HK-2 (cell line): Measurements from ENCODE around the gene NHP2.
"Not testable (repeated sequence)": the region's sequence is repeated elsewhere in the genome, so short reads cannot be mapped to it uniquely, and the experiment has no call there.

Source experiments
- DNase-seq: peaks from one replicate; pipeline ENCODE4 v3.0.0-alpha.2; 2018; ENCODE audit not compliant: unreplicated experiment

NHP2 gene

DNA sequence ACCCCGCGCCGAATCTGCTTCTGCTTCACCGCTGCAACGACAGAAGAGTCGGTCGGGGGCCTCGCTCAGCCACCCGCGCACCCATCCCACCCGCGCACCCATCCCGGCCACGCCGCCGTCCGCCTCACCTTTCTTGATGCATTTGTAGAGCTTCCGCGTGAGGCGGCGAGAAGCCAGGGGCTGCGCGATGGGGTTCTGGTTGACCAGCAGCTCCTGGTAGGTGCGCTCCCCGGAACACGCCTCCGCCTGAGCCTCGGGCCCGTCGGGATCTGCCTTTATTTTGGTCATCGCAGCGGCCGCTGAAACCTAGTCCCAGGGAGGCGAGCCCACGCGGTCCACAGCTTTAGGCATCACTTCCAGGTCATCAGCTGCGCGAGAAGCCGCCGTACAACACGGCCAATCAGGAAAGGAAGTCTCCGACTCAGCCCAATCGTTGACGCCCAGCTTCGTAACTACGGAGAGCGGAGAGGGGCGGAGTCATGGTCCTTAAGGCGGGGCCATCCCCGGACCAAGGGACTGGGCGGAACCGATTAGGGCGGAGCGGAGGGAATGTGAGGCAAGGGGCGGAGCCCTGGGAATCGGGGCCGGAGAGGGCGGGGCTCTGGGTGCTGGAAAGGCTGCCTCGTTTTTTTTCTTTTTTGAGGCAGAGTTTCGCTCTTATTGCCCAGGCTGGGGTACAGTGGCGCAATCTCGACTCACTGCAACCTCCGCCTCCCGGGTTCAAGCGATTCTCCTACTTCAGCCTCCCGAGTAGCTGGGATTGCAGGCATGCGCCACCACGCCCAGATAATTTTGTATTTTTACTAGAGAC lies at the start of gene NHP2:
NHP2 (minus strand) TSS at position 356 of the 811 bp plus-strand sequence; CDS start at position 288, 68 bp downstream.
- peak; percentile 94 for DNase-seq

DNA sequence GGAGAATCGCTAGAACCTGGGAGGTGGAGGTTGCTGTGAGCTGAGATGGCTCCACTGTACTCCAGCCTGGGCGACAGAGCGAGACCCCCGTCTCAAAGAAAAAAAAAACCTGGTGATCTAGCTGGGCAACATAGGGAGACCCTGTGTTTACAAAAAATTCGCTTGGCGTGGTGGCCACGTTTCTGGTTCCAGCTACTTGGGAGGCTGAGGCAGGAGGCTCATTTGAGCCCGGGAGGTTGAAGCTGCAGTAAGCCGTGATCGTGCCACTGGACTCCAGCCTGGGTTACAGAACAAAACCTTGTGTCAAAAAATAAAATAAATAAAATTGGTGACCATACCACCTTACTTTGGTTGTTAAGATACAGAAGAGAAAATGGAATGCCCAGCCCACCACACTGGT lies 48.9 kb upstream of the NHP2 start:
- DNase-seq: no peak

DNA sequence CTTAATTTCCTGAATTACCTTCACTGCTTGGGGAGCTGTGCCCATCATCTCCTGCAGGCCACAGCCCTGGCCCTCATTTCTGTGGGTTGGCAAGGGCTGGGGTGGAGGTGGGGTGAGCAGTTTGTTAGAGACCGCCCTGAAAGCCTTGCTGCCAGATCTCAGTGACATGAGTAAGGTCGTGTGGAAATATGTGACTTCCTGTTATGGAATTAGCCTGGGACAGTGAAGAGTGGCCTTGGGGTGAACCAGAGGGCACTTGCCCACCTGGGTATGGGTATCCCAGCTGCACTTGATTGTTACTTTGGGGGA lies 48.2 kb upstream of the NHP2 start:
- DNase-seq: no peak

DNA sequence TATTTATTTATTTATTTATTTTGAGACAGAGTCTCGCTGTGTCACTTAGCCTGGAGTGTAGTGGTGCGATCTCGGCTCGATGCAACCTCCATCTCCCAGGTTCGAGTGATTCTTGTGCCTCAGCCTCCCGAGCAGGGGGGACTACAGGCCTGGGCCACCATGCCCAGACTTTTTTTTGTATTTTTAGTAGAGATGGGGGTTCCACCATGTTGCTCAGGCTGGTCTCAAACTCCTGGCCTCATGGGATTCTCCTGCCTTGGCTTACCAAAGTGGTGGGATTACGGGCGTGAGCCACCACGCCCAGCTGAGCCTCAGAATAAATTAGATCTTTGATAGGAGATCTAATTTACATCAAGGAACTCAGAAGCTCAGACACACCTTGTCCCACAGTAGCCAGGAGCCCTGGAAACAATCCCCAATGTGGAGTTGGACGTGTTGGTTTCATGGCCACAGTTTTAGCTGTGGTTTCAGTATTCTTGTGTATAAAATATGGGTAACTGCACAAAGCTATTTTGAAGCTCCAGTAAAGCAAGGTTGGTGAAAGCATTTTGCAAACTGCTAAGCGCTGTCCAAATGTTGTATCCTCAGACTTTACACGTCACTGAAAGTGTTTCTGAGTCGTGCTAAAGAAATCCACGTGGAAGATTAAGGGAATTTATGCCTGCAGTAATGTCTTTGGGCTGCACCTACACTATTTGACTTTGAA lies 47.7 kb upstream of the NHP2 start:
- no peak for DNase-seq

DNA sequence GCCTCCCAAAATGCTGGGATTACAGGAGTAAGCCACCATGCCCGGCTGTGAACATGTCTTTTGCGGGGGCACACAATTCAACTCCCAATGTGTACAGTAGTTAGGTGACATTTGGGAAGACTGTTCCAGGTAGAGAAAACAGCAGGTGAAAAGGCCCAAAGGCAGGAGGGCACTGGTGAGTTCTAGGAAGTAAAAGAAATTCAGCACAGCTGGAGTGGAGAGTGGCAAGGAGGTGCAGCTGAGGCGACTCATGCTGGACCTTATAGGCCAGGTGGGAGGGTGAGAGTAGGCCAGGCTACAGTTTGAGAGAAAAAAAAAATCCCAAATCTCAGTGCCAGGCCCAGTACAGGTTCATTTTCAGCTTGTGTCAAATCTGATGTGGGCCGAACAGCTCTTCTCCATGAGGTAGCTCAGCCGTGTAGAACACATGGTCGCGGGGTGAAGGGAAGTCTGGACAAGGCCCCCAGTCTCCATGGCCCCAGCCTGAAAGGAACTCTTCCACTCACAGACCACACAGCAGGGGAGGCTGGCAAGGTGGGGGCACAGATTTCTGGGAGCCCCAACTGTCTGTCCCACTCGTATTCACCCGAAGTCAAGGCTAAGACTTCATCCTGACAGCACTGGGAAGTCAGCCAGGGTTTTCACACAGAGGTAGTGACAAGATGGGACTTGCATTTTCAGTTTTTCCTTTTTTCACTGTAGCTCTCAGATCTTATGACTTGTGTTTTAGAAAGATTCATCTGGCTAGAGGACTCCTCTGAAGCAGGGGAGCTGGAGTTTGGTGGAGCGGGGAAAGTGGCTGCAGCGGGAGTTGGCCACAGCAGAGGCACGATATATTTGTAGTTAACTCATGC lies 46.1 kb upstream of the NHP2 start:
- DNase-seq: no peak

DNA sequence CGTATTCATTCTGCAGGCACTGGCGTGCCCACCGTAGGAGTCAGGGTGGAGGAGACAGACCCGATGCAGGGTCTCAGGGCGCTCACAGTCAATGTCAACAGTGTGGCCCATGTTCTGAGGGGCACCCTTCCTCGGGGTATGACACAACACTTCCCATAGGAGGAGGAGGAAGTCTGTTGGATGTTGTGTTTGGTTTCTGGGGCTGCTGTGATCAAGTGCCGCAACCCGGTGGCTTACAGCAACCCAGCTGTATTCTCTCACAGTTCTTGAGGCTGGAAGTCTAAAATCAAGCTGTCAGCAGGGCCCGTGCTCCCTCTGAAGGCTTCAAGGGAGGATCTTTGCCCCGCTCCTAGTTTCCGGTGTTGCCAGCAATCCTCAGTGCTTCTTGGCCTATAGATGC lies 45.0 kb upstream of the NHP2 start:
- DNase-seq: no peak

- DNase-seq: not testable (repeated sequence)
These were observed 44.5 kb upstream of the NHP2 start for GRCh38 chr5:178198151-178198550.

DNA sequence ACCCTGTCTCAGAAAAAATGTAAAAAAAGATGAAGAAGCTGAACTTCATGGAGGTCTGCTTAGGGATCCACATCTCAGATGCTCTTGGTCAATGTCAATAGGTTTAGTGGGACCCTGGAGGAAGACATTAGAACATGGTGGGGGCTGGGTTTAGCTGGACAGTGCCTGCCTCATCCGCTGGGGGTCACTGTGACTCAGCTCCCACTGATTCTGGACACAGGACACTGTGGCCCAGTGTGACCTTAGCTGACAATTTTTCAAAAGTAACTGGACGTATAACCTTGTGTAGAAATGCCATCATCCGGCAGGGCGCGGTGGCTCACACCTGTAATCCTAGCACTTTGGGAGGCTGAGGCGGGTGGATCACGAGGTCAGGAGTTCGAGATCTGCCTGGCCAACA lies 43.3 kb upstream of the NHP2 start:
- DNase-seq: no peak

DNA sequence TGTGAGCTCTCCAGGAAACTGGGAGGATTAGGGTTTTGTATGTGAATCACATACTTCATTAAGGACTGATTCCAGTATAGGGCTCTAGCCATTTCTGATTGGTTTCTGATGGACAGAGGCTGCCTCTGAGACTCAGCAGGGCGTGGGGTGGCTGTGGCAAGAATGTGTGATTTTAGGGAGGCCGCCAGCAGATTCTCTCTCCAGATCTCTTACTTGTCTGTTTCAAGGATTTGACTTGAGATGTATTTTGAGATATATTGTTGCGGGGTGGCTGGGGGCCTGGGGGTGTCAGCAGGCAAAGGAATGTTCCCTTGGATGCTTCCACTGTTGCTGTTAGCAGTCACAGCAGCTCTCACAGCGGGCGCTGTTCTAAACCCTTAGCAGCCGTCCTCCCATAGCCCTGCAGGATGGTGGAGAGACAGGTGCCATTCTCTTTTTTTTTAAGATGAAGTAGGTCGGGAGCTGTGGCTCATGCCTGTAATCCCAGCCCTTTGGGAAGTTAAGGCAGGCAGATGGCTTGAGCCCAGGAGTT lies 42.7 kb upstream of the NHP2 start:
- no peak for DNase-seq

DNA sequence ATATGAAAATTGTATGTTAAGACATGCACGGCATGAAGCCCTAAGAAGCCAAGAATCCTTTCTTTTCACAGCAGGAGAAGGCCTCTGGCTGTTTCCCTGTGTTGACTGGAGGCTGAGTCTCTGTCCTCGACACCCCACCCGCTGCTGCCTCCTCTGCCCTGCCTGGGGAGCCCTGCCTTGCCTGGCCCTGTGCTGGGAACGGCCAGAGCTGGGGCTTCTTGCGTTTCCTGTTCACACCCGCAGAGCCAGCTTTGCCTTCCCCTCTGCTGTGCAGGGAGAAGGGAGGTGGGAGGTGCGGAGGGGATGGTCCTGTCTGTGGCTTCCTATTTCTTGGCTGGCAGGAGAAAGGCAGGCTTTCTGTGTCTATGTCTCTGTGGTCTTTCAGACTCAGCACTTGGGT lies 40.3 kb upstream of the NHP2 start:
- DNase-seq: no peak

DNA sequence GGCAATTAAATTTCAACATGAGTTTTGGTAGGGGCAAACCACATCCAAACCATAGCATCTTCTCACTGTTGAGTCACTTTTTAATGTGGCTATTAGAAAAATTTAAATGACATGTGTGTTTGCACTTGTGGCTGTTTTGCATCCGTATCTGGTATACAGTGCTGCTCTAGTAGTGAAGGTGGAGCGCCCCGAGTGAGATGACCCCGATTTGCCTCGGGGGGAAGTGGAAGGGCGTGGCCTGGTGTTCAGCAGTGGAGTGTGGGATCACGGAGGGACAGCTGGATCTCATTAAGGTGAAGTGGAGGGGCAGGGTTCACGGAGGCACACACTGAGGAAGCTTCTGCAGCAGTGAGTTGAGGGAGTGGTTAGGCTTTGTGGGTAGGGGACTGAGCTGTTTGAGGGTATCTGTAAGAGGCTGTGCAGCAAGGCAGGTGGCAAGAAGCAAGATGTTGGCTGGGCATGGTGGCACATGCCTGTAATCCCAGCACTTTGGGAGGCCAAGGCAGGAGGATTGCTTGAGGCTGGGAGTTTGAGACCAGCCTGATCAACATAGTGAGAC lies 39.6 kb upstream of the NHP2 start:
- no peak for DNase-seq

- no peak for DNase-seq
These were observed 39.1 kb upstream of the NHP2 start for GRCh38 chr5:178192787-178193186.

DNA sequence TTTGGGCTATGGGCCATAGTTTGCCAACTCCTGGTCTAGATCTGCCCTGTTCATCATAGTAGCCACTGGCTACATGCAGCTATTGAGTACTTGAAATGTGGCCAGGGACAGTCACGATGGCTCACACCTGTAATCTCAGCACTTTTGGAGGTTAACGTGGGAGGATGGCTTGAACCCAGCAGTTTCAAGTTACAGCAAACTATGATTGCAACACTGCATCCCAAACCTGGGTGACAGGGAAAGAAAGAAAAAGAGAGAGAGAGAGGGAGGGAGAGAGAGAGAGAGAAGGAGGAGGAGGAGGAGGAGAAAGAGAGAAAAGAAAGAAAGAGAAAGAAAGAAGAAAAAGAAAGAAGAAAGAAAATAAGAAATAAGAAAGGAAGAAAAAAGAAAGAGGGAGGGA lies 38.6 kb upstream of the NHP2 start:
- DNase-seq: no peak

DNA sequence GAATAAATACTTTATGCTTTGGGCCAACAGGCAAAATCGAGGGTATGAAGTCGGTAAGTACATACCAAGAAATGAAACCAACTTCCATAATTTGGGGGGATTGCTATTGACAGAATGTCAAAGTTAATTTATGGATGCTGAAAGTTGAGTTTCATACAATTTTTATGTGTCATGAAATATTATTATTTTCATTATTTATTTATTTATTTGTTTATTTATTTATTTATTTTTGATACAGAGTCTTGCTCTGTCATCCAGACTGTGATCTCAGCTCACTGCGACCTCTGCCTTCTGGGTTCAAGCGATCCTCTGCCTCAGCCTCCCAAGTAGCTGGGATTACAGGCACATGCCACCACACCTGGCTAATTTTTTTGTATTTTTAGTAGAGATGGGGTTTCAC lies 38.0 kb upstream of the NHP2 start:
- DNase-seq: no peak

DNA sequence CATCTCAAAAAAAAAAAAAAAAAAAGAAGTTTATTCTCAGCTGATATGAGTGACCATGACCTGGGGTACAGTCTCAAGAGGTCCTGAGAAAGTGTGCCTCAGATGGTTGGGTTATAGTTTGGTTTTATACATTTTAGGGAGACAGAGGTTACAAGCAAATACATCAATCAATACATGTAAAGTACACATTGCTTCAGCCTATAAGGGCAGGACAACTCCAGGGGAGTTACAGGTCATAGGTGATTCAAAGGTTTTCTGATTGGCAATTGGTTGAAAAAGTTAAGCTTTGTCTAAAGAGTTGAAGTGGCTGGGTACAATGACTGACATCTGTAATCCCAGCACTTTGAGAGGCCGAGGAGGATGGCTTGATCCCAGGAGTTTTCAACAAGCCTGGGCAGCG lies 35.7 kb upstream of the NHP2 start:
- no peak for DNase-seq

DNA sequence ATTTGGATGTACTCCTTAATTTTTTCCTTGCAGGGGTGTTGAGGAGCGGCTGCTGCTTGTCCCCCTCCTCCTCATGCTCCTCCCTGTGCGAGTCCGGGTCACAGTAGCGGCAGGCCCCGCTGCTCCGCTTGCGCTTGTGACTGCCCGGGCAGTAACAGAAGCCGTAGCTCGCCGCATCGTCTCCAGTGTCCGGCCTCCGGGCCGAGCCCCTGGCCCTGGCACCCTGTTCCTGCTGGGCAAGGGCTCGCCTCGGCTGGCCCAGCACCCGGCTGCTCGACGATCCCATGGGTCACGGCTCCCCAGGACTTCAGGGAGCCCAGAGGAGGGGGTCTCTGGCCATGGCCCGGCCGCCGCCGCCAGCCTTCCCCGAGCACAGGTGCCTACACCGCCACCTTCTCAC lies 33.3 kb upstream of the NHP2 start, which contains the start of gene GMCL2:
GMCL2 (minus strand) TSS at position 358 of the 400 bp plus-strand sequence; CDS start at position 286, 72 bp downstream.
- no peak for DNase-seq

- no peak for DNase-seq
These were observed 32.7 kb upstream of the NHP2 start for GRCh38 chr5:178186427-178186826.

DNA sequence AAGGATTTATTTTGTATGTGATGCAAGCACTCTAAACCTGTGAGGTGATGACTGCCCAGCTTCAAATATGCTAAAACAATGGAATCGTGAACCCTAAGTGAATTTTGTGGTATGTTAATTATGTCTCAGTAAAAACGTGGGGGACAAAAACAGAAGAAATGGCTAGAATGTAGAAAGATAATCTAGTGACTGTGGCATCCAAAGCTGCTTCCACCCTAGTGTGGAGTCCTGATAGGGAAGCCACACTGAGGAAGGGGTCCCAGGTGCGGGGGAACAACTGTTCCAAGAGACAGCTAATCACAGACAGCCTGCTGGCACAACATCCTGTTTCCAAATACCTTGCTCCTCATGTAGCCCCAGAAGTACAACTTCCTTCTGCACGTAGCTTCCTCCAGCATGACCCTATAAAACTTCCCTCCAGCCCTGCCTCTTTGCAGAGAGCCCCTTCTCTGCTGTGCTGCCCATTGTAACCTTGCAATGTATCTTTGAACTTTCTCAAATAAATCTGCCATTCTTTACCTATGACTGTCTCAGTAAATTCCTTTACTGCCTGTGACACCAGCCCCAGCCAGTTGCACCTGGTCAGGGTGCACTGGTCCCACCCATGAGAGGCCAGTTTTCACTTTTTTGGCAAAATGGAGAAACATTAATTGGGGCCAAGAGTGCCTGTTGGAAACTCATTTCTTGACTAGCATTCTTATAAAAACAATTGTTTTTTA lies 28.6 kb upstream of the NHP2 start:
- no peak for DNase-seq

GRCh38 chr5:178180141-178180863 lies 26.6 kb upstream of the NHP2 start:
- no peak for DNase-seq

GRCh38 chr5:178177569-178177968 lies 23.9 kb upstream of the NHP2 start:
- DNase-seq: no peak

- DNase-seq: no peak
These were observed 23.1 kb upstream of the NHP2 start for GRCh38 chr5:178176791-178177190.
